ENCODE data around the gene PCDH9.

DNA sequence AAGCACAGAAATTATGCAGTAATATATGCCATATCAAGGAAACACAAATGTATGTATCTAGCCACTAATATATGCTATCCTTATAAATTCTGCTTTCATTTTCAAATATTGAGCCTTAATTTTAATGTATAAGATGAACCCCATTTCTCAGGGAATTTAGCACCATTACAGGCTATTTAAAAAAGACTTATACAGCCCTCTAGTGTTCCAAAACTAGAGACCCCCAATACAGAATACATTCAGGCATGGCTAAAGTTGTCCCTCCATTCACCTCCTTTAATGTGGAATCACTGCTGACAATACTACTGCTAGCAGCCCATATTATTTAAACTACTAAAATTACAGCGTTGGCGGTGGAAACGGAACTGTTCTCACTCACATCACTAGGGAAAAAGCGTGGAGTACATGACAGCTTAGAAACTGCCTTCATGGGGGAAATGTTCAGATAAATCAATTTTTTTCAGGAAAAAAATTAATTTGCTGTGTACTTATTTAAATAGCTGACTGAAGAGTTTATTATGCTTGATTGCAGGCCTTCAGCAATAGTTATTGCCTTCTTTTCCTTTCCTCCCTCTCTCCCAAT is 541.0 kb downstream of the PCDH9 start:
- TF ChIP-seq EZH2 (IDR thresholded peaks at IDR 0.05; ENCODE audit: insufficient read depth, poor library complexity, severe bottlenecking) = no peak
- no peak for TF ChIP-seq EZH2phosphoT487 (IDR thresholded peaks at IDR 0.05; ENCODE audit: insufficient read depth, low read depth)
